ENCODE results near the gene SLC23A1. TPM values are rescaled to one million over a fixed set of nuclear protein-coding genes. Genes with fewer than 3 reads are reported as not detected.

The SLC23A1 gene
- total and polyA plus RNA-seq, 2 of the 13 experiments (the other 11 are each of a cell fraction or from before 2014, with no cell fraction given): 6.0 to 6.6 TPM

- Histone ChIP-seq H3K27me3 (ENCODE audit: control insufficient read depth in 1 of 2, insufficient read depth in 2 of 2, low read length in 2 of 2) (no peaks in the 10 kb centered on the region; a peak in 1 of 5 replicates), H3K36me3 (replicated peaks in 1 of 2; ENCODE audit: control insufficient read depth in 1 of 2, insufficient read depth in 2 of 2, low read length in 2 of 2) (no peaks in the 10 kb centered on the region), H3K27ac (ENCODE audit: extremely low read length, insufficient read depth, low read length) (peak overlapping the region; percentile 69), H3K4me2 (ENCODE audit: low read depth, low read length) (peak overlapping the region; percentile 92), H3K79me2 (ENCODE audit: insufficient read depth, low read length) (peaks cover 16% of the 10 kb centered on the region), H3K4me3 (replicated peaks in 1 of 3; ENCODE audit: insufficient read depth in 1 of 3, low read depth in 2 of 3, low read length in 3 of 3) (peak overlapping the region; percentile 68 to 79 (median 76)), H3K9me3 (ENCODE audit: low read length) (no peaks in the 10 kb centered on the region), H3K9ac (ENCODE audit: insufficient read depth, low read depth, low read length) (peak overlapping the region; percentile 73), H2AFZ (ENCODE audit: low read length) (no peak overlapping the region), H4K20me1 (ENCODE audit: insufficient read depth, low read length) (no peaks in the 10 kb centered on the region), H3K4me1 (ENCODE audit: insufficient read depth, low read length) (peaks cover 74% of the 10 kb centered on the region)
- WGBS (ENCODE audit: low lambda C conversion rate): 3% methylated on average over 5 of the region's 7 CpGs
- peak; percentile 40 for ATAC-seq
- ChIA-PET POLR2A (interaction anchor here (0.5 to 1.7 kb wide), 6 partner anchors 19 to 841 kb away, joined by 3 to 6 read pairs (median 4); partner anchors contain the start of genes ETF1, PAIP2, SPATA24 and UBE2D2), CTCF (ENCODE audit: low intra/inter-chr PET ratio, low total read pairs) (no interaction called here)
- DNase-seq (ENCODE audit: low spot score): no peak
- FAIRE-seq: no peak
- no TSS peak for BruUV-seq (replicated peaks)
- in situ Hi-C loops (cut with HindIII; ENCODE audit: extremely low pct_ligation_motif_present, low pct_unique_long_range_greater_than_20kb) (no loop called here), intact Hi-C loops (cut with micrococcal nuclease; ENCODE audit: unreplicated experiment) (loop anchor here (2.0 kb wide), 1 partner anchor 19 kb away; no protein-coding TSS in a partner anchor)
- TF ChIP-seq ZSCAN5A (CRISPR knock-in tag; IDR thresholded peaks at IDR 0.05; ENCODE audit: borderline replicate concordance) (0 out of 2 replicates have a peak, but pooled peaks have one; percentile 32), ZNF446 (CRISPR knock-in tag; IDR thresholded peaks at IDR 0.05) (peak; percentile 76; the same call in 1 of the 2 replicates), MAZ (IDR thresholded peaks at IDR 0.05; ENCODE audit: borderline replicate concordance, low read depth, low read length) (no peak), MAZ (CRISPR knock-in tag; IDR thresholded peaks at IDR 0.05; ENCODE audit: low read depth) (0 out of 2 replicates have a peak, but pooled peaks have one; percentile 31), ZNF563 (CRISPR knock-in tag; IDR thresholded peaks at IDR 0.05) (peak; percentile 37; the same call in 1 of the 2 replicates), SYNCRIP (IDR thresholded peaks at IDR 0.05; ENCODE audit: insufficient read depth, low read depth, low read length) (no peak), HMGXB4 (CRISPR knock-in tag; IDR thresholded peaks at IDR 0.05; ENCODE audit: borderline replicate concordance in 1 of 2, low read depth in 1 of 2) (peak in 1 of 2 experiments; percentile 4; a peak in 1 of 4 replicates), CSRNP1 (CRISPR knock-in tag; IDR thresholded peaks at IDR 0.05) (no peak), ZNF138 (CRISPR knock-in tag; IDR thresholded peaks at IDR 0.05; ENCODE audit: low read depth) (0 out of 2 replicates have a peak, but pooled peaks have one; percentile 21), DNMT1 (CRISPR knock-in tag; IDR thresholded peaks at IDR 0.05) (0 out of 2 replicates have a peak, but pooled peaks have one; percentile 79), TOPORS (CRISPR knock-in tag; IDR thresholded peaks at IDR 0.05) (0 out of 2 replicates have a peak, but pooled peaks have one; percentile 39), ZFX (CRISPR knock-in tag; IDR thresholded peaks at IDR 0.05; ENCODE audit: low read depth) (peak; percentile 48), YEATS4 (CRISPR knock-in tag; IDR thresholded peaks at IDR 0.05; ENCODE audit: borderline replicate concordance) (0 out of 2 replicates have a peak, but pooled peaks have one; percentile 3), ZFY (CRISPR knock-in tag; IDR thresholded peaks at IDR 0.05) (peak; percentile 27), FOXO1 (CRISPR knock-in tag; IDR thresholded peaks at IDR 0.05) (no peak), ZEB1 (IDR thresholded peaks at IDR 0.05; ENCODE audit: insufficient replicate concordance, low read depth) (no peak), SAFB2 (CRISPR knock-in tag; IDR thresholded peaks at IDR 0.05; ENCODE audit: borderline replicate concordance, low read depth) (0 out of 2 replicates have a peak, but pooled peaks have one; percentile 79), ZNF670 (CRISPR knock-in tag; IDR thresholded peaks at IDR 0.05; ENCODE audit: borderline replicate concordance) (no peak)
Observed at GRCh38 chr5:139383993-139384590, 995 bp upstream of the SLC23A1 start.

Data from HepG2 (cell line).